Astrocyte of the hippocampus (primary cell): ENCODE measurements around the gene BET1L.
"Not testable (repeated sequence)": the region's sequence is repeated elsewhere in the genome, so short reads cannot be mapped to it uniquely, and the experiment has no call there.

Experiments used
- DNase-seq: peaks from one replicate; pipeline ENCODE4 v3.0.0; 2011; ENCODE audit warnings: low read depth, low spot score

BET1L gene

GRCh38 chr11:196786-197731 lies 10.1 kb downstream of the BET1L start:
- DNase-seq, result no peak

DNA sequence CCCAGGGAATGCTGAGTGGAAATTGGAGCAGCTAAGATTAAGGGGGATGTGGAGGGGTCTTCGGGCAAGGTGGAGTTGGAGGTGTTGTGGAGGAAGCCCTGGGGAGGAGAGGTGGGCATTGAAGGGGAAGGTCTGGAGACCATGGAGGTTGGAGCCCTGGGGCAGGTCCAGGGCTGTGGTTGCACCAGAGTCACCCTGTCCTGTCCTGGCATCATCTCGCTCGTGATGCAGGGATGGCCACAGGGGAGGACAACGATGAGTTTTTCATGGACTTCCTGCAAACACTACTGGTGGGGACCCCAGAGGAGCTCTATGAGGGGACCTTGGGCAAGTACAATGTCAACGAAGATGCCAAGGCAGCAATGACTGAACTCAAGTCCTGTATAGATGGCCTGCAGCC lies 13.7 kb downstream of the BET1L start:
- DNase-seq, result not testable (repeated sequence)

DNA sequence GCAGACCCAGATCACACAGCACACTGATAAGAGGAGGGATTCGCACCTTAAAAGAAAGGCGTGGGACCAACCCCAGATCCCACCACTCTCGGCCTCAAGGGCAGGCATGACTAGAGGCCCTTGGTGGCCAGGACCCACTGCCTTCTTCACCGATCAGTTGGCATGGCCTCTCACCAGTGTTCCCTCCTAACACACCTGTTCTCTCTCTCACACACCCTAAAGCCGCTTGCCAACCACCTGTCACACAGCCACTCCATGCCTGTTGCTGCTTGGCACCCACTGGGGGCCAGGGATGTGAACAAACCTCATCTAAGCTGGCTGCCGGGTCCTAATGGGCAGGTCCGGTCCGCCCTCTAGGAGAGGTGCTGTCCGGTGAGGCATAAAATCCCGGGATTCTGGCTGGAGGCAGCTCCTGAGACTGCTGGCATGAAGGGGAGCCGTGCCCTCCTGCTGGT lies 14.5 kb downstream of the BET1L start, which contains the start of gene SCGB1C1:
Gene SCGB1C1 (plus strand): TSS at position 405 of the 455 bp plus-strand sequence. CDS start 22 bp downstream, at position 427.
- not testable (repeated sequence) for DNase-seq

DNA sequence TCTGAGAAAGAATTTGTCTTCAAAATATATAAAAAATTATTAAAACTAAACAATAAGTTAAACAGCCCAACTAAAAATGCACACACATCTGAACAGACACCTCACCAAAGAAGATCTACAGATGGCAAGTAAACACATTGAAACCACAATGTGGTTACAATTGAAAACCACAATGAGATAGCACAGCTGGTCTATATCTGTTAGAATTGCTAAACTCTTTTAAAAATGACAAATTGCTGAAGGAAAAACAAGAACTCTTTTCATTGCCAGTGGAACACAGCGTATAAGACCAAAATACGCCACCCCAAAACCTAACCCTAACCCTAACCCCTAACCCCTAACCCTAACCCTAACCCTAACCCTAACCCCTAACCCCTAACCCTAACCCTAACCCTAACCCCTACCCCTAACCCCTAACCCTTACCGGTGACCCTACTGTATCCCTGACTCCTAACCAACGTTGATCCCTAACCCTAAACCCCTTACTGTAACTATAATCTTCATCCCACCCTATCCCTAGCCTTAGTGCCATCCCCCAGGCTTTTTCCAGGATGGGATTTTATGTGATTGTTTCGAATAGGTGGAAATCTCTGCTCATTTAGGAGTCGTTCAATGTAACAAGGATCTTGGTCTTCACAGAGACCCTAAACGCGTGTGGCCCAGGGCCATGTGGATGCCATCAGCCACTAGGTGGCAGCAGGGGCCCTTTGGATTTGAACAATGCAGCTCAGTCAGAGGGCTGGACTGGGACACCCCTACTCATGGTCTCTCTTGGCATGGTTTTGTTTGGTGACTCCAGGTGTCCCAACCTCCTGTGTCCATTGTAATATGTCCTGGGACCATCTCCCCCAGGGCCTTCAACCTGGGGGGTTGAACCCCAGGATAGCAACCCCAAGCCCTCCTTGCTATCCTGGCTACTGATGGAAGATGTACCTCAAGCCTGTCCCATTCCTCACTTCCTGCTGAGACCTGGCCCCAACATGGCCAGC lies 15.4 kb downstream of the BET1L start:
- not testable (repeated sequence) for DNase-seq

GRCh38 chr11:190546-190945 lies 16.7 kb downstream of the BET1L start:
- DNase-seq, result not testable (repeated sequence)

GRCh38 chr11:189843-190311 lies 17.3 kb downstream of the BET1L start:
- not testable (repeated sequence) for DNase-seq

- not testable (repeated sequence) for DNase-seq
Measured at GRCh38 chr11:189200-189783, 17.9 kb downstream of the BET1L start.

GRCh38 chr11:180242-180641 lies 27.0 kb downstream of the BET1L start:
- DNase-seq, result not testable (repeated sequence)
